ENCODE results near the gene FGF22. TPM values are rescaled to one million over a fixed set of nuclear protein-coding genes. Genes with fewer than 3 reads are reported as not detected.

FGF22 gene
- total RNA-seq, 3 donors from 2014 or later (not counting 1 experiment from before 2014, with no cell fraction given), result 0.31 to 0.58 (median 0.41) TPM

DNA sequence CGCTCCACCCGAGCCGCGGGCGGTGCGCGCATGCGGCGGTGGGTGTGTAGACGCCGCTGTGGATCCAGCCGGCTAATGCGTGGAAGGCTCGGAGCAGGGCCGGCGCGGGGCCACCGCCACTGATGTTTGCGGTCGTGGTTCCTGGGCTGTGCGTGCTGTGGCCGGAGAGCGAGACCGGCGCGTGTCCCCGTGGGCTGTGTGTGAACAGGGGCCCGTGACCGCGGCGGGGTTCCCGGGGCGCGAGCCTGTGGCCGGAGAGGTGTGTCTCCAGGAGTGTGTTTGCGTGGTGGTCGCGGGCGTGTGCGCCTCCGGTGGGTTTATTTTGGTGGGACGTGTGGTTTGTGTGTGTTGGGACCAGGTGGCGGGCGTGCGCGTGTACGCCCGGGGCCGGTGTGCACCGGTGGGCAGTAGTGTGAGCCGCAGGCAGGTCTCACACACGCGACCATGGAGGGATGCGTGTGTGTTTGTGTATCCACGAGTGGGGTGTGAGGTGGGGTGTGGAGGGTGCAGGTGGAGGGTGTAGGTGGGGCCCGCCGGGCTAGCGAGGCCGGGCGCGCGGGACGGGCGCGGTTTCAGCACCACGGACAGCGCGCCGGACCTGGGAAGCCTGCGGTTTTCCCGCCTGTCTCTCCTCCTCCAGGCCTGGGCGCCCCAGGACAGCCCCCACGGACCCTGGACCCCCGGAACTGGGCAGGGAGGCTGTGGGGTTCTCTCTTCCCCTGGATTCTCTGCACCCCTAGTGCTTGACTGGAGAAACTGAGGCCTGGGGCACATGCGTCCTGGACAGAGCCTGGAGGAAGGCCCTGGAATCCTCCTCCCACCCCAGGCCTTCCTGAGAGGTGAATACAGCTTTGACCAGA, 48.4 kb upstream of the FGF22 start:
- peaks cover 24% of the 10 kb centered on the region for H3K4me1 ChIP-seq (ENCODE audit: control insufficient read depth, insufficient read depth, low read length)
- H3K9me3 ChIP-seq (ENCODE audit: control insufficient read depth, insufficient read depth, low read length), result no peaks in the 10 kb centered on the region
- Mint-ChIP-seq H3K4me1 (peaks cover 0 to 6% of the 10 kb centered on the region in 2 donors), H3K36me3 (no peaks in the 10 kb centered on the region), H3K4me3 (peak overlapping the region; percentile 47), H3K27ac (no peak overlapping the region), H3K9me3 (no peaks in the 10 kb centered on the region), H3K27me3 (ENCODE audit: low read depth in 2 of 2) (peaks cover 0 to 4% of the 10 kb centered on the region in 2 donors)
- no peak overlapping the region for H3K27ac ChIP-seq (ENCODE audit: low read length)
- H3K27me3 ChIP-seq (ENCODE audit: control insufficient read depth, insufficient read depth, low read length), result peaks cover 24% of the 10 kb centered on the region
- ATAC-seq, result no peak
- no peaks in the 10 kb centered on the region for H3K36me3 ChIP-seq (ENCODE audit: control insufficient read depth, insufficient read depth, low read length)
- 37% methylated on average over 75 of the region's 75 CpGs for WGBS (ENCODE audit: insufficient coverage)
- H3K4me3 ChIP-seq (ENCODE audit: low read length), result no peak overlapping the region
- no peak for DNase-seq
- intact Hi-C loops (cut with micrococcal nuclease), result no loop called here
- TF ChIP-seq, protein P1, sequence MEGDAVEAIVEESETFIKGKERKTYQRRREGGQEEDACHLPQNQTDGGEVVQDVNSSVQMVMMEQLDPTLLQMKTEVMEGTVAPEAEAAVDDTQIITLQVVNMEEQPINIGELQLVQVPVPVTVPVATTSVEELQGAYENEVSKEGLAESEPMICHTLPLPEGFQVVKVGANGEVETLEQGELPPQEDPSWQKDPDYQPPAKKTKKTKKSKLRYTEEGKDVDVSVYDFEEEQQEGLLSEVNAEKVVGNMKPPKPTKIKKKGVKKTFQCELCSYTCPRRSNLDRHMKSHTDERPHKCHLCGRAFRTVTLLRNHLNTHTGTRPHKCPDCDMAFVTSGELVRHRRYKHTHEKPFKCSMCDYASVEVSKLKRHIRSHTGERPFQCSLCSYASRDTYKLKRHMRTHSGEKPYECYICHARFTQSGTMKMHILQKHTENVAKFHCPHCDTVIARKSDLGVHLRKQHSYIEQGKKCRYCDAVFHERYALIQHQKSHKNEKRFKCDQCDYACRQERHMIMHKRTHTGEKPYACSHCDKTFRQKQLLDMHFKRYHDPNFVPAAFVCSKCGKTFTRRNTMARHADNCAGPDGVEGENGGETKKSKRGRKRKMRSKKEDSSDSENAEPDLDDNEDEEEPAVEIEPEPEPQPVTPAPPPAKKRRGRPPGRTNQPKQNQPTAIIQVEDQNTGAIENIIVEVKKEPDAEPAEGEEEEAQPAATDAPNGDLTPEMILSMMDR (IDR thresholded peaks at IDR 0.05), result no peak

DNA sequence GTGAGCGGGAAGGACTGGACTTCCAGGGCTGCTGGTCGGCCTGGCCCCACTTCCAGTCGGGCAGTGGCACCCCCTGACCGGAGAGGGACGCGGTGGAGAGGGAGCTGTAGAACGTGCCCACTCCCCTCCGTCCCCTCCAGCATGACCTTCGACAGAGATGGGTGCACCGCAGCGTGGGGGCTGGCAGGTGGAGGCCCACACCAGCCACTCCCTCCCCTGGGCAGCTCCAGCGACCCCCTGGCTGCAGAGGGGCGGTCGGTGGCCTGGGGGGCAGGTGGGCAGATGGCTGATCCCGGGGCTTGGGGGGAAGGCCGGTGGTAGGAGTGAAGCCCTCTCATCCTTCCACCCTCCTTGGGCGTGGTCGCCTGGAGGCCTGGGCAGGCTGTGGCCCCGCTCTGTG, 47.6 kb upstream of the FGF22 start:
- Histone ChIP-seq H3K27ac (ENCODE audit: low read length) (no peak overlapping the region), H3K4me1 (ENCODE audit: control insufficient read depth, insufficient read depth, low read length) (peaks cover 24% of the 10 kb centered on the region), H3K4me3 (ENCODE audit: low read length) (no peak overlapping the region), H3K27me3 (ENCODE audit: control insufficient read depth, insufficient read depth, low read length) (peaks cover 24% of the 10 kb centered on the region), H3K9me3 (ENCODE audit: control insufficient read depth, insufficient read depth, low read length) (no peaks in the 10 kb centered on the region), H3K36me3 (ENCODE audit: control insufficient read depth, insufficient read depth, low read length) (no peaks in the 10 kb centered on the region)
- no peaks in the 10 kb centered on the region for H3K36me3 Mint-ChIP-seq
- TF ChIP-seq, protein P1 (IDR thresholded peaks at IDR 0.05), result no peak
- intact Hi-C loops (cut with micrococcal nuclease), result no loop called here
- peaks cover 0 to 6% of the 10 kb centered on the region in 2 donors for H3K4me1 Mint-ChIP-seq
- no peak overlapping the region for H3K27ac Mint-ChIP-seq
- no peaks in the 10 kb centered on the region for H3K9me3 Mint-ChIP-seq
- 85% methylated on average over 14 of the region's 19 CpGs for WGBS (ENCODE audit: insufficient coverage)
- H3K4me3 Mint-ChIP-seq, result no peak overlapping the region
- ATAC-seq (no peak), DNase-seq (no peak)
- H3K27me3 Mint-ChIP-seq (ENCODE audit: low read depth in 2 of 2), result peaks cover 0 to 4% of the 10 kb centered on the region in 2 donors

DNA sequence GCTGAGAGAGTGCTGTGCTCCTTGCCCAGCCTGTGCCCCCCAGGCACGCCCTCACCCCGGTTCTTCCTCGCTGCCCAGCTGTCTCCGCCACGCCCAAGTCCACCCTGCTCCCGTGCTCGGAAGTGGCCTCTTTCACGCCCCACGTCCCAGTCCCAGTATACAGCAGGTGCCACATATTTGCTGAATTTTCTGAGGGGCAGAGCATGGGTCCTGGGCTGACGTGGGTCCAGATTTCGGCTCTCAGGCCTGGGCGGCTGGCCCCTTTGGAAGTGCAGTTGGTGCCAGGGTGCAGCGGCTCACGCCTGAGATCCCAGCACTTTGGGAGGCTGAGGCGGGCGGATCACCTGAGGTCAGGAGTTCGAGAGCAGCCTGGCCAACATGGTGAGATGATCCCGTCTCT, 46.6 kb upstream of the FGF22 start:
- Mint-ChIP-seq H3K9me3 (no peaks in the 10 kb centered on the region), H3K4me3 (no peak overlapping the region), H3K36me3 (no peaks in the 10 kb centered on the region), H3K4me1 (peaks cover 0 to 6% of the 10 kb centered on the region in 2 donors), H3K27me3 (ENCODE audit: low read depth in 2 of 2) (peaks cover 0 to 4% of the 10 kb centered on the region in 2 donors), H3K27ac (no peak overlapping the region)
- TF ChIP-seq, protein P1 (IDR thresholded peaks at IDR 0.05), result no peak
- WGBS (ENCODE audit: insufficient coverage), result 91% methylated on average over 18 of the region's 18 CpGs
- no peak overlapping the region for H3K27ac ChIP-seq (ENCODE audit: low read length)
- H3K9me3 ChIP-seq (ENCODE audit: control insufficient read depth, insufficient read depth, low read length), result no peaks in the 10 kb centered on the region
- H3K4me3 ChIP-seq (ENCODE audit: low read length), result no peak overlapping the region
- ATAC-seq (no peak), DNase-seq (no peak)
- intact Hi-C loops (cut with micrococcal nuclease), result no loop called here
- peaks cover 19% of the 10 kb centered on the region for H3K4me1 ChIP-seq (ENCODE audit: control insufficient read depth, insufficient read depth, low read length)
- H3K27me3 ChIP-seq (ENCODE audit: control insufficient read depth, insufficient read depth, low read length), result peaks cover 24% of the 10 kb centered on the region
- H3K36me3 ChIP-seq (ENCODE audit: control insufficient read depth, insufficient read depth, low read length), result no peaks in the 10 kb centered on the region

All from natural killer cell (primary cell).